Left colon (tissue), 2 donors: ENCODE results near the gene BOLA2B. TPM values are rescaled to one million over a fixed set of nuclear protein-coding genes. Genes with fewer than 3 reads are reported as not detected.
"Not testable (repeated sequence)": the region's sequence is repeated elsewhere in the genome, so short reads cannot be mapped to it uniquely, and the experiment has no call there.

ENCODE experiments used
- ATAC-seq: fragments of 200-7000 bp; cut with Tn5 transposase; one replicate; pipeline ENCODE4 v1.9.1; 2020; ENCODE audit warnings: mild to moderate bottlenecking, moderate library complexity
- DNase-seq, 2 donors: peaks; one replicate each; pipeline ENCODE4 v3.0.0-alpha.2; 2020
- intact Hi-C, 2 donors: fragments of 100-400 bp; cut with DNase I in 1 of 2; cut with micrococcal nuclease in 1 of 2; formaldehyde crosslinking; loops; one replicate each; pipeline versions ENCODE4 v1.11.2 to v1.14.0; 2022; cut with DNase I, micrococcal nuclease
- total RNA-seq, 2 donors: library from RNA; stranded (reverse); fragmentation: NEBNext Ultra II Directional; extraction: Animal tissue kit (Norgen Biotek cat#: 25700); gene quantifications; one replicate each; pipeline ENCODE4 v1.2.1, GENCODE V29; 2021
- donor health status: DM: no; HTN: no; CAD: no.
- donor health status: DM: yes; HTN: yes; CAD: no.

Gene BOLA2B
- total RNA-seq, 2 donors from 2014 or later, result 156 to 192 TPM

DNA sequence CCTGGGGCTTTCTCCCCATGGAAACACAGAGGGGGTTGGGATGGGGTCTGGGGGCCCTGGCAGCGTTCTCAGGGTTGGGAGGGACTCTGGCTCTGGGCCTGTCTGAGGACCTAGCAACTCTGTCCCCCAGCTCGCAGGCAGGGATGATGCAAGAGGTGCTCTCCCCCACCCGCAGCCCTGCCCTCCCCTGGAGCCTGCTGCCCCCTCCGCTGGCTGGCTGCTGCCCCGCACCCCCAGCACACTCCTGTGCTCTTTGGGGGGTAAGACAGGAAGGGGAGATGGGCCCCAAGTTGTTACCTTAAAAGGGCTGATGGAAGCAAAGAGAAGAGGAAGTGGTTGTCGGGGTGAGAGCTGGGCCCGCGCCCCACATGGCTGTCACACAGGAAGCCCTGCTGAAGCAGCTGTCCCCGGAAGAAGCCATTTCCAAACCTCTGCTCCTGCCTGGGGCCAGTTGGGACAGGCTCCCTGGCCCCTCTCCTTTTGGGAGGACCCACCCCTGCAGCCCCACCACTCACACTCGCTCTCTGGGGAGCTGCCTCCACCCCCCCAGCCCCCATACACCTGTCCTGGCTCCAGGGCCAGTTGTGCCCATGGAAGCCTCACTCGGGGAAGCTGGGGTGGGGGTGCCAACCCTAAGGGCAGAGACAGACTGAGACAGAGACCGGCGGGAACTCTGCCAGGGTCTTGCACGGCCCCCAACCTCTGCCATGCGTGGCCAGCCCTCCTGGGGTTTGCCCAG lies 7.6 kb downstream of the BOLA2B start:
- peak; percentile 1 for ATAC-seq
- intact Hi-C loops, result no loop called here
- DNase-seq, result peak; percentile 65 to 66

- DNase-seq, result peak; percentile 32 to 44
- no peak for ATAC-seq
- intact Hi-C loops, result no loop called here
These were observed 8.4 kb downstream of the BOLA2B start for GRCh38 chr16:30184891-30185682.

GRCh38 chr16:30184096-30184890 lies 9.2 kb downstream of the BOLA2B start:
- DNase-seq, result peak; percentile 61 to 68
- intact Hi-C loops, result no loop called here
- peak; percentile 14 for ATAC-seq

DNA sequence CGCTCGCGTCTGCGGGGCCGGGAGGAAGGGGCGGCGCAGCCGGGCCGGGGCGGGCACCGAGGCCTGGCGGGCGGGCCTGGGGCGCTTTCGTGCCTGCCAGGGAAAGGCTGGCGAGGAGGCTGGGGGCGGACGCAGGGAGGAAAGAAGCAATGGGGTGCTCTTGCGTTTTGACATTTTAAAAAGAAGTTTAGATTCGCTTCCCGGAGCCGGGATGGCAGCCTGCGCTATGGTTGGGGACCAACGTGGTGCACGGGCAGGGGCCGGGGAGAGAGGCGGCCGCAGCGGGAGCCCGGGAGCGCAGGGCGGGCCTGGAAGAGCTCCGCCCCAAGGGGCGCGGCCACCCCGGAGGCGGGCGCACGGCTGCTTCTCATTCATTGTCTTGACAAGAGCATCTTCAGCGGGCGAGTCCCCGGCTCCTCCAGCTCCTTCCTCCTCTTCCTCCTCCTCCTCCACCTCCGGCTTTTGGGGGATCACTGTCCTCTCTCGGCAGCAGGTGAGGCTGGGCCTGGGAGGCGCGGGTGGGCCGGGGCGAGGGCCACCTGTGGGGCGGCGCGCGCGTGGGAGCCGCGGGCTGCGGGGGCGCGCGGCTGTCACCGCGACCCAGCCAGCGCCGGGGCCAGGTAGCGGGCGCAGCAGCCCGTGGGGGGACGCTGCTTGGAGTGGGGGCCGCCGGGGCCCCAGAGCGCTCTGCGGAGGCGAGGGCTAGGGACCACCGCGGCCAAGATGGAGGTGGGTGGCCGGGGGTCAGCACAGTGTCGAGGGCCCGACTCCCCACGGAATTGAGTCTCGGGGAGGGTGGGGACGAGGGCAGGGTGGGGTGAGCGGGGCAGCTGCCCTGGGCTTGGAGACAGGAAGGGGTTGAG lies 10.0 kb downstream of the BOLA2B start, which contains the start of gene CORO1A:
CORO1A (plus strand) TSS at position 370 of the 863 bp plus-strand sequence. CDS start 1,608 bp downstream, outside the sequence.
- intact Hi-C loops, result no loop called here
- peak; percentile 75 for ATAC-seq
- peak; percentile 85 to 92 for DNase-seq

DNA sequence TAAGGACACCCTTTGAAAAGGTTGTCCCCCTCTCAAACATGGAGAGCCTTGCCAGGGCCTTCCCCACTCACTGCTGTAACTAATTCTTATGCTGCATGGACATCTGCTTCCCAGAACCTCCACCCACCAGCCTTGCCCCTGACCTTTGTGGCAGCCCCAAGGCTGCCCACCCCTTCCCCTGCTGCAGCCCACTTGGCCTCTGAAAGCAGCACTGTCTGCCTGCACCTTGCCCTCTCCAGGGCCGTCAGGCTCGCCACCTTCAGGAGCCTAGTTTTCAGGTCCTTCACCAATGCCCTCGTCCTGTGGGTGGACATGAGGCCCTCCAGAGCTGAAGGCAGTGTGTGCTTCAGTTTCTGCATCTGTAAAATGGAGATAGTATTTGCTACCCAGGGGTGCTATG lies 12.7 kb downstream of the BOLA2B start:
- intact Hi-C loops, result no loop called here
- ATAC-seq (no peak), DNase-seq (no peak)

DNA sequence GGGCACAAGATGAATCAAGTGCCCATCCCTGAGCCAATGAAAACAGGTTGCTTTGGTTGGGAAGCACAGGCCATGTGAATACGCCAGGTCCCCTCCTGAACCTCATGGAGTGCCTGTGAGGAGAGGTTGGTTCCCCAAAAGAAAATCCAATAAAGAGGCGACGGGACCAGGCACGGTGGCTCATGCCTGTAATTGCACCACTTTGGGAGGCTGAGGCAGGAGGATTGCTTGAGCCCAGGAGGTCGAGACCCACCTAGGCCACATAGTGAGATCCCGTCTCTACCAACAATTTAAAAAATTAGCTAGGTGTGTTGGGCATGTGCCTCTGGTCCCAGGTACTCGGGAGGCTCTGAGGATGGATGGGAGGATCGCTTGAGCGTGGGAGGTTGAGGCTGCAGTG lies 13.5 kb downstream of the BOLA2B start:
- intact Hi-C loops, result no loop called here
- ATAC-seq, result no peak

GRCh38 chr16:30179195-30179594 lies 14.3 kb downstream of the BOLA2B start:
- ATAC-seq, result no peak
- intact Hi-C loops, result no loop called here
- DNase-seq, result no peak

More for the DNA sequence above, 13.5 kb downstream of the BOLA2B start:
- no peak for DNase-seq

GRCh38 chr16:30176876-30177275 lies 16.6 kb downstream of the BOLA2B start:
- intact Hi-C loops, DNase-seq, ATAC-seq: not testable (repeated sequence)

- intact Hi-C loops, result no loop called here
- DNase-seq (no peak), ATAC-seq (no peak)
These were observed 20.4 kb downstream of the BOLA2B start for GRCh38 chr16:30173054-30173453.

DNA sequence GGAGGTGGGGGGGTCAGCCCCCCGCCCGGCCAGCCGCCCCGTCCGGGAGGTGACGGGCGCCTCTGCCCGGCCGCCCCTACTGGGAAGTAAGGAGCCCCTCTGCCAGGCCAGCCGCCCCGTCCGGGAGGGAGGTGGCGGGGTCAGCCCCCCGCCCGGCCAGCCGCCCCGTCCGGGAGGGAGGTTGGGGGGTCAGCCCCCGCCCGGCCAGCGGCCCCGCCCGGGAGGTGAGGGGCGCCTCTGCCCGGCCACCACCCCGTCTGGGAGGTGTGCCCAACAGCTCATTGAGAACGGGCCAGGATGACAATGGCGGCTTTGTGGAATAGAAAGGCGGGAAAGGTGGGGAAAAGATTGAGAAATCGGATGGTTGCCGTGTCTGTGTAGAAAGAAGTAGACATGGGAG lies 23.3 kb downstream of the BOLA2B start:
- intact Hi-C loops, DNase-seq, ATAC-seq: not testable (repeated sequence)

GRCh38 chr16:30169416-30169815 lies 24.1 kb downstream of the BOLA2B start:
- DNase-seq, intact Hi-C loops: not testable (repeated sequence)

GRCh38 chr16:30168746-30169145 lies 24.7 kb downstream of the BOLA2B start:
- DNase-seq, ATAC-seq, intact Hi-C loops: not testable (repeated sequence)

More at GRCh38 chr16:30169416-30169815, 24.1 kb downstream of the BOLA2B start:
- not testable (repeated sequence) for ATAC-seq

DNA sequence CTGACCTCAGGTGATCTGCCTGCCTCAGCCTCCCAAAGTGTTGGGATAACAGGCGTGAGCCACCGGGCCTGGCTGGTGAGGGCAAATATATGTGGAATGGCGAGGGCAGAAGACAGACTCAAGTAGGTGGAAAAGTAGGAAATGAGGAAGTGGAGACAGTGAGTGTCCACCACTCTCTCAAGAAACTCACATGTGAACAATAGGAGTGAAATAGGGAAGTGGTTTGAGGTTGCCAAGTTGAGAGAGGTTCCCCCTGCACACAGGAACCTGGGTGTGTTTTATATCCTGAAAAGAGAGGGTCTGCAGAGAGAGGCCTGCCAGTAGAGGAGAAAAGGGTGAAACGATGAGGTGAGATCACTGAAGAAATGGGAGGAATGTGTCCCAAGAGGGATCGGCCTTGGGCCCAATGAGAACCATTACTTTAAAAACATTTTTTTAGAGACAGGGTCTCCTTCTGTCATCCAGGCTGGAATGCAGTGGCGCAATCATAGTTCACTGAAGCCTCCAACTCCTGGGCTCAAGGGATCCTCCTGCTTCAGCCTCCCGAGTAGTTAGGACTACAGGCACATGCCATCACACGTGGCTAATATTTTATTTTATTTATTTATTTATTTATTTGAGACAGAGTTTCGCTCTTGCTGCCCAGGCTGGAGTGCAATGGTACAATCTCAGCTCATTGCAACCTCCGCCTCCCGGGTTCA lies 27.1 kb downstream of the BOLA2B start:
- peak; percentile 36 for ATAC-seq
- no peak for DNase-seq
- intact Hi-C loops, result no loop called here

DNA sequence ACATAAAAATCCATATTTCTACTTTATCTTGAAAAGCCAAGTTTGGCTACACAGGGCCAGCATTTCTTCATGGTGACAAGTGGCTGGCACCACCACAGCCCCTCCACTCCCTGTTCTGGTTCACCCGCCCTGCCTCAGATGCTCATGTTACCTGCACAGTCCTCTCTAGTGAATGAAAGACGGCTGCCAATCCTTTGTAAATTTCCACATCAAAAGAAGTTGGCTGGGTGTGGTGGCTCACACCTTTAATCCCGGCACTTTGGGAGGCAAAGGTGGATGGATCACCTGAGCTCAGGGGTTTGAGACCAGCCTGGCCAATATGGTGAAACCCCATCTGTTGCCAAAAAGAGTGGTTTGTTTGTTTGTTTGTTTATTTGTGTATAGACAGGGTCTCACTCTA lies 29.9 kb downstream of the BOLA2B start:
- intact Hi-C loops, result no loop called here
- ATAC-seq (no peak), DNase-seq (no peak)

- intact Hi-C loops, result no loop called here
- no peak for ATAC-seq
- no peak for DNase-seq
These were observed 36.3 kb downstream of the BOLA2B start for GRCh38 chr16:30157214-30157613.

- DNase-seq (no peak), ATAC-seq (no peak)
- intact Hi-C loops, result no loop called here
These were observed 38.3 kb downstream of the BOLA2B start for GRCh38 chr16:30155188-30155587.

GRCh38 chr16:30152517-30152916 lies 40.9 kb downstream of the BOLA2B start:
- ATAC-seq, result no peak
- intact Hi-C loops, result no loop called here
- DNase-seq, result no peak

DNA sequence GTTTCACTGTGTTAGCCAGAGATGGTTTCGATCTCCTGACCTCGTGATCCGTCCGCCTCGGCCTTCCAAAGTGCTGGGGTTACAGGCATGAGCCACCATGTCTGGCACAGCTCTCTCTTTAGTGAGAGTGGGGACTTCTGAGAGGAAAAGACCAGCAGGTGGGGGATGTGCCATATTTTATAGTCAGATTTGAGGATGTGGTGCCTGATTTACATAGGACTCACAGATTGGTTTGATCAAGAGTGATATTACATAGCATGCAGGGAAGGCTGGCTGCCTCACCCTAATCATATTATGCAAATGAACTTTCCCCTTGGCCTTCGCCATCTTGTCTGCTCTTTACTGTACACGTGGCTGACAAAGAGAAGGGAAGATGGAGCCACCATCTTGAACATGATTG lies 42.4 kb downstream of the BOLA2B start:
- intact Hi-C loops, result no loop called here
- no peak for ATAC-seq
- DNase-seq, result no peak
